Activated gamma-delta T cell treated with anti-CD3 and anti-CD28 coated beads, Interleukin-2, amount 50 U/mL, for 16 hours (primary cell): ENCODE results near the gene TRAP1.
"Not testable (repeated sequence)": the region's sequence is repeated elsewhere in the genome, so short reads cannot be mapped to it uniquely, and the experiment has no call there.

Source experiments
- DNase-seq: peaks from one replicate; pipeline ENCODE4 v3.0.0-alpha.2; 2020; ENCODE audit warnings: low read depth

Gene TRAP1

GRCh38 chr16:3611146-3611975, 106.0 kb downstream of the TRAP1 start, which contains the start of gene SLX4:
TSS of gene SLX4 (minus strand) at chr16:3611606. CDS start at chr16:3608964, 2,642 bp downstream.
- DNase-seq = peak; percentile 83

GRCh38 chr16:3610698-3611145, 106.6 kb downstream of the TRAP1 start:
- DNase-seq = no peak

GRCh38 chr16:3609895-3610697, 107.2 kb downstream of the TRAP1 start:
- no peak for DNase-seq

GRCh38 chr16:3608976-3609375, 108.3 kb downstream of the TRAP1 start:
- not testable (repeated sequence) for DNase-seq

GRCh38 chr16:3608069-3608468, 109.3 kb downstream of the TRAP1 start:
- no peak for DNase-seq
